Thyroid gland (tissue), 4 donors: Measurements from ENCODE around the gene DHX58. TPM values are rescaled to one million over a fixed set of nuclear protein-coding genes. Genes with fewer than 3 reads are reported as not detected.

Experiments used
- DNase-seq, 2 donors: peaks; one replicate each; pipeline ENCODE4 v3.0.0-alpha.2; 2019
- H3K27ac ChIP-seq, 3 donors: fragments of 200-600 bp; sonication (generic); 1 replicate in 2 of 3; 2 replicates in 1 of 3; pipeline ENCODE4 v1.5.1; 2016 to 2019; ENCODE audit warnings: mild to moderate bottlenecking in 1 of 3, moderate library complexity in 1 of 3
- H3K27me3 ChIP-seq: fragments of 200-600 bp; sonication (generic); one replicate; pipeline ENCODE4 v1.5.1; 2019
- H3K36me3 ChIP-seq, 2 donors: fragments of 200-600 bp; sonication (generic); one replicate each; pipeline ENCODE4 v1.5.1; 2016 to 2019
- H3K4me1 ChIP-seq, 2 donors: fragments of 200-600 bp; sonication (generic); one replicate each; pipeline ENCODE4 v1.5.1; 2017 to 2019
- H3K4me3 ChIP-seq, 3 donors: fragments of 200-600 bp; sonication (generic); replicated peaks in 1 of 3; 1 replicate in 2 of 3; 2 replicates in 1 of 3; pipeline ENCODE4 v1.5.1; 2016; ENCODE audit warnings: mild to moderate bottlenecking in 1 of 3
- H3K9me3 ChIP-seq: fragments of 200-600 bp; sonication (generic); one replicate; pipeline ENCODE4 v1.5.1; 2017
- POLR2A ChIP-seq, 2 donors: fragments of 450-650 bp; IDR thresholded peaks; one replicate each; pipeline ENCODE4 v1.6.1; 2017; ENCODE audit warnings: antibody characterized with exemption in 2 of 2, mild to moderate bottlenecking in 2 of 2, moderate library complexity in 1 of 2
- WGBS, 2 donors: methylation state at CpG; one replicate each; pipeline ENCODE4 v1.1.5; 2017; 5-methylcytosine and 5-hydroxymethylcytosine counted together
- intact Hi-C: fragments of 100-400 bp; cut with DNase I; formaldehyde crosslinking; loops from one replicate; pipeline ENCODE4 v1.15.1; 2023
- total RNA-seq, 4 donors: library from RNA; depleted of rRNA; stranded (reverse); fragments of >200 nt; gene quantifications; one replicate each; pipeline ENCODE4 v1.2.3, GENCODE V29; 2016
- TF ChIP-seq, protein P1 (sequence below), 6 experiments: fragments of 200-600 bp in 3 of 6; fragments of 450-650 bp in 3 of 6; sonication (generic) in 3 of 6; IDR thresholded peaks; one replicate each; pipeline ENCODE4 v1.5.1; 2016 to 2019; ENCODE audit warnings: antibody characterized with exemption in 6 of 6, mild to moderate bottlenecking in 2 of 6, inconsistent platforms in 1 of 6, moderate library complexity in 1 of 6

DHX58 gene
- total RNA-seq, 4 donors from 2014 or later: 6.4 to 12.9 (median 9.7) TPM

- Histone ChIP-seq H3K27me3 (peaks cover 4% of the 10 kb centered on the region), H3K4me3 (no peak overlapping the region), H3K9me3 (no peaks in the 10 kb centered on the region), H3K4me1 (peaks cover 0 to 11% of the 10 kb centered on the region in 2 donors), H3K27ac (no peak overlapping the region), H3K36me3 (no peaks in the 10 kb centered on the region)
- WGBS, 2 donors: 75 to 77% methylated on average over 6 of the region's 6 CpGs
- TF ChIP-seq POLR2A (IDR thresholded peaks at IDR 0.05): no peak
- TF ChIP-seq, protein P1, sequence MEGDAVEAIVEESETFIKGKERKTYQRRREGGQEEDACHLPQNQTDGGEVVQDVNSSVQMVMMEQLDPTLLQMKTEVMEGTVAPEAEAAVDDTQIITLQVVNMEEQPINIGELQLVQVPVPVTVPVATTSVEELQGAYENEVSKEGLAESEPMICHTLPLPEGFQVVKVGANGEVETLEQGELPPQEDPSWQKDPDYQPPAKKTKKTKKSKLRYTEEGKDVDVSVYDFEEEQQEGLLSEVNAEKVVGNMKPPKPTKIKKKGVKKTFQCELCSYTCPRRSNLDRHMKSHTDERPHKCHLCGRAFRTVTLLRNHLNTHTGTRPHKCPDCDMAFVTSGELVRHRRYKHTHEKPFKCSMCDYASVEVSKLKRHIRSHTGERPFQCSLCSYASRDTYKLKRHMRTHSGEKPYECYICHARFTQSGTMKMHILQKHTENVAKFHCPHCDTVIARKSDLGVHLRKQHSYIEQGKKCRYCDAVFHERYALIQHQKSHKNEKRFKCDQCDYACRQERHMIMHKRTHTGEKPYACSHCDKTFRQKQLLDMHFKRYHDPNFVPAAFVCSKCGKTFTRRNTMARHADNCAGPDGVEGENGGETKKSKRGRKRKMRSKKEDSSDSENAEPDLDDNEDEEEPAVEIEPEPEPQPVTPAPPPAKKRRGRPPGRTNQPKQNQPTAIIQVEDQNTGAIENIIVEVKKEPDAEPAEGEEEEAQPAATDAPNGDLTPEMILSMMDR (IDR thresholded peaks at IDR 0.05): no peak
- intact Hi-C loops: no loop called here
- DNase-seq: no peak
Observed at GRCh38 chr17:42075789-42076188, 36.7 kb downstream of the DHX58 start.

GRCh38 chr17:42072323-42073187, 40.0 kb downstream of the DHX58 start:
- intact Hi-C loops: no loop called here
- DNase-seq: peak; percentile 47 to 53
- TF ChIP-seq, protein P1 (IDR thresholded peaks at IDR 0.05): peak in 2 of 6 experiments; percentile 7 to 47
- no peak for TF ChIP-seq POLR2A (IDR thresholded peaks at IDR 0.05)
- Histone ChIP-seq H3K4me3 (peak overlapping the region in 1 of 3 donors; percentile 35), H3K36me3 (no peaks in the 10 kb centered on the region), H3K27ac (no peak overlapping the region), H3K9me3 (no peaks in the 10 kb centered on the region), H3K4me1 (peaks cover 0 to 11% of the 10 kb centered on the region in 2 donors), H3K27me3 (peaks cover 4% of the 10 kb centered on the region)
- WGBS, 2 donors: 6 to 31% methylated on average over 13 to 28 of the region's 67 CpGs

DNA sequence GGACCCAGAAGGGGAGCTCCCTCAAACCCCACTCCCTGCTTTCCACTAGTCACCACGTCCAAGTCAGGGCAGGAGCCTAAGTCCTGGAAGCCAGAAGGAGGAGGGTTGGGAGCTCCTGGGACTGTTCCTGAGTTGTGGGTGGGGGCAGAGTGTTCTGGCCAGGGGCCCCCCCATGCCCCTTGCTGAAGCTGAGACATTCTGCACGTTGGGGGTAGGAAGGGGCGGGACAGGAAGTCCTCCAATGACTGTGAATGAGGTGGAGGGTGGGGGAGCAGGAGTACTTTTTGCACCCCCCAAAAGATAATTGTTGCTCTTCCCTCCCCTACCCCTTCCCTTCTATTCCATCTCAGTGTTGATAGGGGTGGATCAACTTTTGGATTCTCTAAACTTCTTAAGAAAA, 40.7 kb downstream of the DHX58 start:
- TF ChIP-seq, protein P1 (IDR thresholded peaks at IDR 0.05): no peak
- no peak for TF ChIP-seq POLR2A (IDR thresholded peaks at IDR 0.05)
- H3K4me1 ChIP-seq: peaks cover 0 to 11% of the 10 kb centered on the region in 2 donors
- H3K27ac ChIP-seq: no peak overlapping the region
- intact Hi-C loops: no loop called here
- no peaks in the 10 kb centered on the region for H3K36me3 ChIP-seq
- WGBS, 2 donors: 23% methylated on average over 3 of the region's 3 CpGs; no CpG with 5 or more reads in 1 of the 2 donors
- H3K27me3 ChIP-seq: peaks cover 4% of the 10 kb centered on the region
- H3K9me3 ChIP-seq: no peaks in the 10 kb centered on the region
- H3K4me3 ChIP-seq: no peak overlapping the region
- no peak for DNase-seq

GRCh38 chr17:42068979-42069378, 43.5 kb downstream of the DHX58 start:
- H3K36me3 ChIP-seq: no peaks in the 10 kb centered on the region
- no peak for TF ChIP-seq POLR2A (IDR thresholded peaks at IDR 0.05)
- TF ChIP-seq, protein P1 (IDR thresholded peaks at IDR 0.05): no peak
- no peaks in the 10 kb centered on the region for H3K9me3 ChIP-seq
- intact Hi-C loops: loop anchor here (5.0 kb wide), 1 partner anchor 48 kb away; no protein-coding TSS in a partner anchor
- H3K4me1 ChIP-seq: peaks cover 0 to 11% of the 10 kb centered on the region in 2 donors
- WGBS, 2 donors: 79 to 82% methylated on average over 1 to 2 of the region's 3 CpGs
- peaks cover 4% of the 10 kb centered on the region for H3K27me3 ChIP-seq
- no peak overlapping the region for H3K27ac ChIP-seq
- H3K4me3 ChIP-seq: no peak overlapping the region
- DNase-seq: no peak
